ENCODE data around the gene FAM171A1.
"Not testable (repeated sequence)": the region's sequence is repeated elsewhere in the genome, so short reads cannot be mapped to it uniquely, and the experiment has no call there.

The FAM171A1 gene

GRCh38 chr10:15344876-15345285, 26.2 kb downstream of the FAM171A1 start:
- DNase-seq (ENCODE audit: low read depth) = no peak
- no peak overlapping the region for H3K4me3 ChIP-seq (ENCODE audit: low read depth, low read length)
- no peak for TF ChIP-seq CTCF (IDR thresholded peaks at IDR 0.05; ENCODE audit: control insufficient read depth, extremely low read depth, insufficient read depth)

DNA sequence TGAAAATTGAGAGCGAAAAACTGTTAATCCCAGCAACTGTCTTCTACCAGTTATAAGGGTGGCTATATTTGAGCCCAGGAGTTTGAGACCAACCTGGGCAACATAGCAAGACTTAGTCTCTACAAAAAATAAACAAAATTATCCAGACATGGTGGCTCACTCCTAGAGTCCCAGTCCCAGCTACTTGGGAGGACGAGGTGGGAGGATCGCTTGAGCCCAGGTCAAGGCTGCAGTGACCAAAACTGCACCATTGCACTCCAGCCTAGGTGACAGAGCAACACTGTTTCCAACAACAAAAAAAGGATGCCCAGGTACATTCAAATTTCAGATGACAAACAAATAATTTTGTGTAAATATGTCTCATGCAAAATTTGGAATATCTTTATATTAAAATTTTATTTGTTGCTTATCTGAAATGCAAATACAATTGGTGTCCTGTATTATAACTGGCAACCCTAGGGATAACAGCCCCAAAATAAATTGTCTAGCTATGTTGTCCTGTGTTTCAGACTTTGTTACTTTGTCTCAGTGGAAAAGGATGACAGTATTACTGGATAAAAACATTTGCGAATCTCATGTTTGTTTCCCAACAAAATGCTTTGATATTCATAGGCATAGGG, 26.7 kb downstream of the FAM171A1 start:
- H3K4me3 ChIP-seq (ENCODE audit: low read depth, low read length) = no peak overlapping the region
- no peak for TF ChIP-seq CTCF (IDR thresholded peaks at IDR 0.05; ENCODE audit: control insufficient read depth, extremely low read depth, insufficient read depth)
- no peak for DNase-seq (ENCODE audit: low read depth)

- H3K4me3 ChIP-seq (ENCODE audit: low read depth, low read length) = no peak overlapping the region
- TF ChIP-seq CTCF (IDR thresholded peaks at IDR 0.05; ENCODE audit: control insufficient read depth, extremely low read depth, insufficient read depth) = no peak
- no peak for DNase-seq (ENCODE audit: low read depth)
Observed at GRCh38 chr10:15342970-15343369, 28.1 kb downstream of the FAM171A1 start.

DNA sequence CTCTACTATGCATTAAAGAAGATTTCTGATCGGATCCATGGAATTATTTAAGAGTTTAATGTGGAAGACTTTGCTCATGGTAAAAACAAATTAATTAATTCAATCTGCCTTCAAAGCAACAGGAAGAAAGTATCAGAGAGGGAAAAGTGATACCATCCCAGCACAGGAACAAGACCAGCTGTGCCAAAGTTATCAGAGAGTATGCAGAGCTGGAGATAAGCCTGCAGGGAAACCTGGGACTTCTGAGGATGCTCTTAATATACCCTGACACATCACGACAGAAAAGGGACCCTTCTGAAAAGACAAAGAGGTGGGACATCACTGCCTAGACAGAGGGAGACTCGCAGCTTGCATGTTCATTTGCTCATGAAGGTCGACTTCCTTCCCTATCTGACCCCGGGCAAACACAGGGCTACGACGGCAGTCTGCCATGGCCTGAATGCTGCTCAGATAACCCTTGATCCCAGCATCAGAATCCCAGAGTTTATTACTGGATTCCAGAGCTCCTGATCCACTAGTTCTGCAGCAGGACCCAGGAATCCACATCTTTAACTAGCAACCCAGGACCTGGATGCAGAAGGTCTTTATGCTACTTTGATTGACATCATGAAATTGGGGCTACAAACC, 29.5 kb downstream of the FAM171A1 start:
- H3K4me3 ChIP-seq (ENCODE audit: low read depth, low read length) = no peak overlapping the region
- DNase-seq (ENCODE audit: low read depth) = no peak
- no peak for TF ChIP-seq CTCF (IDR thresholded peaks at IDR 0.05; ENCODE audit: control insufficient read depth, extremely low read depth, insufficient read depth)

DNA sequence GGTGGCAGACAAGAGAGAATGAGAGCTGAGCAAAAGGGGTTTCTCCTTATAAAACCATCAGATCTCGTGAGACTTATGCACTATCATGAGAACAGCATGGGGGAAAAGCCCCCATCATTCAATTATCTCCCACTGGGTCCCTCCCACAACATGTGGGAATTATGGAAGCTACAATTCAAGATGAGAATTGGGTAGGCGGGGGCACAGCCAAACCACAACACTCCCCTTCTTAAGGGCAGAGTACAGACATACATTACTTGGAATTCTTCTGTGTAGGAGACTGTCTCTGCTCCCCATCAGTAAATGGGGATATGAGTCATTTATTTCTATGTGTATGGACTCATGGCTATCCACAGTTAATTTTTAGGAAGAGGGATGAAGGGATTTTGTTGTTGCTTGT, 31.2 kb downstream of the FAM171A1 start:
- TF ChIP-seq CTCF (IDR thresholded peaks at IDR 0.05; ENCODE audit: control insufficient read depth, extremely low read depth, insufficient read depth) = no peak
- DNase-seq (ENCODE audit: low read depth) = no peak
- H3K4me3 ChIP-seq (ENCODE audit: low read depth, low read length) = no peak overlapping the region

- not testable (repeated sequence) for DNase-seq (ENCODE audit: low read depth); H3K4me3 ChIP-seq (ENCODE audit: low read depth, low read length)
Observed at GRCh38 chr10:15337441-15337923, 33.6 kb downstream of the FAM171A1 start.

DNA sequence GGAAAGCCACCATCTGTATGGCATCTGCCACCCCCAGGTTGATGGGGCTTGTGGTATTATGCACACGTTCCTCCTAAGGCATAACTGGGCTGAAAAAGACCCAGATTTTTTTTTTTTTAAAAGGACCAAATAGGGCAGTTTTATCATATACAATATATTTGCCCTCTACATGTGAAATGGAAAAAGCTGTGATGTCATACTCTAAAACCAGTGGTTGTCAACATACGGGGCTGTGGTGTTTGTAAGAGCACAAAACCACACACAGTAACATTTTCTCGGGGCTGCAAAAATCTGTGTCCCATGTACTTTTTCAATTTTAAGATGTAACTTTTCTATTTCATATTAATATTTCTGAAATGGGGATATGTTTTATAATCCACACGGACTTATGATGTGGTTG, 34.9 kb downstream of the FAM171A1 start:
- H3K4me3 ChIP-seq (ENCODE audit: low read depth, low read length) = no peak overlapping the region
- TF ChIP-seq CTCF (IDR thresholded peaks at IDR 0.05; ENCODE audit: control insufficient read depth, extremely low read depth, insufficient read depth) = no peak
- no peak for DNase-seq (ENCODE audit: low read depth)
